ENCODE data around the gene SORCS3.

Gene SORCS3

GRCh38 chr10:105071980-105072379 lies 430.9 kb downstream of the SORCS3 start:
- no peaks in the 10 kb centered on the region for H3K27me3 ChIP-seq (ENCODE audit: low read depth, low read length)
- H3K9me3 ChIP-seq (ENCODE audit: control insufficient read depth in 1 of 2, low read length in 2 of 2), result no peaks in the 10 kb centered on the region
- no peaks in the 10 kb centered on the region for H3K36me3 ChIP-seq (ENCODE audit: control insufficient read depth in 1 of 2, insufficient read depth in 2 of 2, low read length in 2 of 2)
- no peak overlapping the region for H3K27ac ChIP-seq (ENCODE audit: low read length)
- no peak overlapping the region for H3K4me3 ChIP-seq (ENCODE audit: low read depth in 1 of 2, low read length in 2 of 2)
- H3K4me1 ChIP-seq (ENCODE audit: control insufficient read depth in 1 of 2, insufficient read depth in 2 of 2, low read length in 2 of 2), result no peaks in the 10 kb centered on the region

DNA sequence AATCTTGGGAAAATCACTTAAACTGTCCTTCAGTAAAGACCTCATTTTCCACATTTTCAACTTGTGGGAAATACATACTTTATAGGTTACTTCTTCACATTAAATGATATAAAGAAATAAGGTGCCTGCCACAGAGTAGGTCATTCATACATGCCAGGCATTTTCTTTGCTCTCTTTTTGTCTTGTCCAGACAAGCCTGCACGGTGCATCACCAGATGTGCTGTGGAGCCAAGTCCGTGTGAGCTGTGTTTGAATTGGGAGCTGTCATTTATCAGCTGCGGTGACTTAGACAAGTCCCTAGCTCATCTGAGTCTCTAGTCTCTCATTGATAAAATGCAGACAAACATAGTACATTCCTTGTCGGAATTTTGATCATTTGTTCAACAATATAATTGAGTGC lies 432.9 kb downstream of the SORCS3 start:
- Histone ChIP-seq H3K27ac (ENCODE audit: low read length) (no peak overlapping the region), H3K4me1 (ENCODE audit: control insufficient read depth in 1 of 2, insufficient read depth in 2 of 2, low read length in 2 of 2) (no peaks in the 10 kb centered on the region), H3K9me3 (ENCODE audit: control insufficient read depth in 1 of 2, low read length in 2 of 2) (no peaks in the 10 kb centered on the region), H3K36me3 (ENCODE audit: control insufficient read depth in 1 of 2, insufficient read depth in 2 of 2, low read length in 2 of 2) (no peaks in the 10 kb centered on the region), H3K27me3 (ENCODE audit: low read depth, low read length) (no peaks in the 10 kb centered on the region), H3K4me3 (ENCODE audit: low read depth in 1 of 2, low read length in 2 of 2) (no peak overlapping the region)

DNA sequence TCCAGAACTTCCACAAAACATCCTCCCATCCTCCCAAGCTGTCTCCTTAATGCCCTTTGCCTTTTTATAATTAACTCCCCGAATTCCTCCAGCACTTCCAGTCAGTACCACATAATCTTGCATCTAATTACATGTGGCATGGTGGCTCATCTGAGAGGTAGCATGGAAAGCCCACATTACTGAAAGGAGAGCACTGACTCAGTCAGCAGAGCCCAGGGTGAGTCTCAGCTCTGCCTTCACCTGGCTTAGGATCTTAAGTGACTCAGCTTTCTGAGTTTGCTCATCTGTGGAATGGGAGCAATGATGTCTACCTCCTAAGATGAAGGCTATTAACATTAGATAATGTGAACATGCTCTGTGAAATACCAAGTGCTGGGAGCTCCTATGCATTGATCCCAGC lies 433.9 kb downstream of the SORCS3 start:
- H3K27me3 ChIP-seq (ENCODE audit: low read depth, low read length), result no peaks in the 10 kb centered on the region
- H3K27ac ChIP-seq (ENCODE audit: low read length), result no peak overlapping the region
- no peaks in the 10 kb centered on the region for H3K9me3 ChIP-seq (ENCODE audit: control insufficient read depth in 1 of 2, low read length in 2 of 2)
- H3K4me1 ChIP-seq (ENCODE audit: control insufficient read depth in 1 of 2, insufficient read depth in 2 of 2, low read length in 2 of 2), result no peaks in the 10 kb centered on the region
- no peak overlapping the region for H3K4me3 ChIP-seq (ENCODE audit: low read depth in 1 of 2, low read length in 2 of 2)
- H3K36me3 ChIP-seq (ENCODE audit: control insufficient read depth in 1 of 2, insufficient read depth in 2 of 2, low read length in 2 of 2), result no peaks in the 10 kb centered on the region

- no peaks in the 10 kb centered on the region for H3K36me3 ChIP-seq (ENCODE audit: control insufficient read depth in 1 of 2, insufficient read depth in 2 of 2, low read length in 2 of 2)
- no peak overlapping the region for H3K4me3 ChIP-seq (ENCODE audit: low read depth in 1 of 2, low read length in 2 of 2)
- H3K4me1 ChIP-seq (ENCODE audit: control insufficient read depth in 1 of 2, insufficient read depth in 2 of 2, low read length in 2 of 2), result no peaks in the 10 kb centered on the region
- H3K27me3 ChIP-seq (ENCODE audit: low read depth, low read length), result no peaks in the 10 kb centered on the region
- no peak overlapping the region for H3K27ac ChIP-seq (ENCODE audit: low read length)
- no peaks in the 10 kb centered on the region for H3K9me3 ChIP-seq (ENCODE audit: control insufficient read depth in 1 of 2, low read length in 2 of 2)
These were observed 444.9 kb downstream of the SORCS3 start for GRCh38 chr10:105085980-105086379.

GRCh38 chr10:105094048-105094447 lies 453.0 kb downstream of the SORCS3 start:
- Histone ChIP-seq H3K4me1 (ENCODE audit: control insufficient read depth in 1 of 2, insufficient read depth in 2 of 2, low read length in 2 of 2) (no peaks in the 10 kb centered on the region), H3K27ac (ENCODE audit: low read length) (no peak overlapping the region), H3K36me3 (ENCODE audit: control insufficient read depth in 1 of 2, insufficient read depth in 2 of 2, low read length in 2 of 2) (no peaks in the 10 kb centered on the region), H3K27me3 (ENCODE audit: low read depth, low read length) (no peaks in the 10 kb centered on the region), H3K4me3 (ENCODE audit: low read depth in 1 of 2, low read length in 2 of 2) (no peak overlapping the region), H3K9me3 (ENCODE audit: control insufficient read depth in 1 of 2, low read length in 2 of 2) (no peaks in the 10 kb centered on the region)

DNA sequence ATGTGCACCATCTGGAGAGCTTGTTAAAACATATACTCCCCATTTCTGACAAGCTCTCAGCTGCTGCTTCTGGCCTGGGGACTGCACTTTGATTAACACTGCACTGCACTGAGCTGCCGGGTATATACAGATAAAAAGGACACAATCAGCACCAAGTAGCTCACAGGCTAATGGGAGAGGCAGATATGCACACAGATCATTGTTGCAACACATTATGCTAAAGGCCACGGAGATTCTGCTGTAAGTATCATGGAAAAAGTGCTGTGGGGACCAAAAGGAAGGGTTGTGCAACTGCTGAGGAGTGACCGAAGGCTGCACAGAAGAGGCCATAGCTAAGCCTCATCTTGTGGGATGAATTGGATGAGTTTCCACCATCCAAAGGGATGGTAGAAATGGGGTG lies 455.2 kb downstream of the SORCS3 start:
- H3K4me3 ChIP-seq (ENCODE audit: low read depth in 1 of 2, low read length in 2 of 2), result no peak overlapping the region
- no peaks in the 10 kb centered on the region for H3K4me1 ChIP-seq (ENCODE audit: control insufficient read depth in 1 of 2, insufficient read depth in 2 of 2, low read length in 2 of 2)
- no peaks in the 10 kb centered on the region for H3K36me3 ChIP-seq (ENCODE audit: control insufficient read depth in 1 of 2, insufficient read depth in 2 of 2, low read length in 2 of 2)
- H3K9me3 ChIP-seq (ENCODE audit: control insufficient read depth in 1 of 2, low read length in 2 of 2), result no peaks in the 10 kb centered on the region
- no peak overlapping the region for H3K27ac ChIP-seq (ENCODE audit: low read length)
- no peaks in the 10 kb centered on the region for H3K27me3 ChIP-seq (ENCODE audit: low read depth, low read length)

DNA sequence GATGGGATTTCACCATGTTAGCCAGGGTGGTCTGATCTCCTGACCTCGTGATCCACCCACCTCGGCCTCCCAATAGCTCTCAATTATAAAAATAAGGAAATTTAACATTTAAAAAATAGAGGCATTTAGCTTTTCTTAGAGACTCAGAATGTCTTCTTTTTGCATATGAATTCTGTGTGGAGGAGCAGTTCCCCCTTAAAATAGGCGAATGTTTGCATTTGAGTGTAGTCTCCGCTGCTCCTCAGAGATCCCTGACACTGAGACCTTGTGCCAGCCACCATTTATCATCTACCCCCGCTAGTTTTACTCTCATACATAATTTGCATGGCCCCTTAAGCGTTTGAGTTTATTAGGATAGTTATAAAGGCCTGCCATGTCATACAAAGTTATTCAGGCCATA lies 461.9 kb downstream of the SORCS3 start:
- Histone ChIP-seq H3K4me1 (ENCODE audit: control insufficient read depth in 1 of 2, insufficient read depth in 2 of 2, low read length in 2 of 2) (no peaks in the 10 kb centered on the region), H3K9me3 (ENCODE audit: control insufficient read depth in 1 of 2, low read length in 2 of 2) (no peaks in the 10 kb centered on the region), H3K36me3 (ENCODE audit: control insufficient read depth in 1 of 2, insufficient read depth in 2 of 2, low read length in 2 of 2) (no peaks in the 10 kb centered on the region), H3K27me3 (ENCODE audit: low read depth, low read length) (no peaks in the 10 kb centered on the region), H3K4me3 (ENCODE audit: low read depth in 1 of 2, low read length in 2 of 2) (no peak overlapping the region), H3K27ac (ENCODE audit: low read length) (no peak overlapping the region)

- no peaks in the 10 kb centered on the region for H3K9me3 ChIP-seq (ENCODE audit: control insufficient read depth in 1 of 2, low read length in 2 of 2)
- no peaks in the 10 kb centered on the region for H3K36me3 ChIP-seq (ENCODE audit: control insufficient read depth in 1 of 2, insufficient read depth in 2 of 2, low read length in 2 of 2)
- no peaks in the 10 kb centered on the region for H3K27me3 ChIP-seq (ENCODE audit: low read depth, low read length)
- H3K4me3 ChIP-seq (ENCODE audit: low read depth in 1 of 2, low read length in 2 of 2), result no peak overlapping the region
- H3K27ac ChIP-seq (ENCODE audit: low read length), result no peak overlapping the region
- H3K4me1 ChIP-seq (ENCODE audit: control insufficient read depth in 1 of 2, insufficient read depth in 2 of 2, low read length in 2 of 2), result no peaks in the 10 kb centered on the region
These were observed 463.2 kb downstream of the SORCS3 start for GRCh38 chr10:105104297-105104696.

DNA sequence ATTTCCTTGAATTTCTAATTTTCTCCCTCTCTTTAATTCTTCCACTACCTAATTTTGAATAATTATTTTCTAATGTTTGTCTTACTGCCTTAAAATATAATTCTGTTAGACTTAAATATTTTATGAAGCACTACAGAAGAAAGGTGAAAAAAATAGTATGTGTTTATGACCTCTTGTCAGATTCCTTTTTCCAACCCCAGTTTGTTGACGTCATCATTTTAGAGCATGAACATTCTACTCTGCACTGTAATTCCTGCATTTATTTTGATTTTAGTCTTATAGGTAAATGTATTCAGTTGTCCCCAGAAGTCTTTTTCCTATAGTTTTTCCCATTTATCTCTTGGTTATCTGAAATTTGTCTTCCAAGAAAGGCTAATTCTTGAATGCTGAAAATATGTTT lies 468.1 kb downstream of the SORCS3 start:
- no peak overlapping the region for H3K27ac ChIP-seq (ENCODE audit: low read length)
- no peaks in the 10 kb centered on the region for H3K36me3 ChIP-seq (ENCODE audit: control insufficient read depth in 1 of 2, insufficient read depth in 2 of 2, low read length in 2 of 2)
- H3K9me3 ChIP-seq (ENCODE audit: control insufficient read depth in 1 of 2, low read length in 2 of 2), result no peaks in the 10 kb centered on the region
- no peak overlapping the region for H3K4me3 ChIP-seq (ENCODE audit: low read depth in 1 of 2, low read length in 2 of 2)
- no peaks in the 10 kb centered on the region for H3K4me1 ChIP-seq (ENCODE audit: control insufficient read depth in 1 of 2, insufficient read depth in 2 of 2, low read length in 2 of 2)
- H3K27me3 ChIP-seq (ENCODE audit: low read depth, low read length), result no peaks in the 10 kb centered on the region

DNA sequence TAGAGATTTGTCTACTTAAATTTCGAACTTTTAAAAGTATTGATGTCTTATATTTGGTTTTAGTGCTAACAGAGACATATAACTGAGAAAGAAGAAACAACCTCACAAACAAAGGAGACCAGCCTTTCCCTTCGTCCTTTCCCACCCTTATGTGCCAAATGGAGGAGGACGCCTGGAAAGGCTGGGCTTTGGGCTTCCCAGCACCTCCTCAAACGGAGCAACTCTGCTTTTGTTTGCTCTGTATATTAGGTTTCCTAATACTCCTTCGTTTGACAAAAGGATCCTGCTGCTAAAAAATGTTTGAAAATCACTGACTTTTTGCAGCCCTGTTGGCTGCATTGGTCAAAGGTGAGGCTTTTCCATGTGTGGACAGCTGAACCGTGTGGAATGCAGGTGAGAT lies 471.8 kb downstream of the SORCS3 start:
- Histone ChIP-seq H3K4me3 (ENCODE audit: low read depth in 1 of 2, low read length in 2 of 2) (no peak overlapping the region), H3K36me3 (ENCODE audit: control insufficient read depth in 1 of 2, insufficient read depth in 2 of 2, low read length in 2 of 2) (no peaks in the 10 kb centered on the region), H3K9me3 (ENCODE audit: control insufficient read depth in 1 of 2, low read length in 2 of 2) (no peaks in the 10 kb centered on the region), H3K27ac (ENCODE audit: low read length) (no peak overlapping the region), H3K4me1 (ENCODE audit: control insufficient read depth in 1 of 2, insufficient read depth in 2 of 2, low read length in 2 of 2) (no peaks in the 10 kb centered on the region), H3K27me3 (ENCODE audit: low read depth, low read length) (no peaks in the 10 kb centered on the region)

- Histone ChIP-seq H3K36me3 (ENCODE audit: control insufficient read depth in 1 of 2, insufficient read depth in 2 of 2, low read length in 2 of 2) (no peaks in the 10 kb centered on the region), H3K4me1 (ENCODE audit: control insufficient read depth in 1 of 2, insufficient read depth in 2 of 2, low read length in 2 of 2) (no peaks in the 10 kb centered on the region), H3K4me3 (ENCODE audit: low read depth in 1 of 2, low read length in 2 of 2) (no peak overlapping the region), H3K27ac (ENCODE audit: low read length) (no peak overlapping the region), H3K9me3 (ENCODE audit: control insufficient read depth in 1 of 2, low read length in 2 of 2) (no peaks in the 10 kb centered on the region), H3K27me3 (ENCODE audit: low read depth, low read length) (no peaks in the 10 kb centered on the region)
These were observed 472.6 kb downstream of the SORCS3 start for GRCh38 chr10:105113666-105114065.

- no peaks in the 10 kb centered on the region for H3K27me3 ChIP-seq (ENCODE audit: low read depth, low read length)
- H3K27ac ChIP-seq (ENCODE audit: low read length), result no peak overlapping the region
- no peak overlapping the region for H3K4me3 ChIP-seq (ENCODE audit: low read depth in 1 of 2, low read length in 2 of 2)
- H3K36me3 ChIP-seq (ENCODE audit: control insufficient read depth in 1 of 2, insufficient read depth in 2 of 2, low read length in 2 of 2), result no peaks in the 10 kb centered on the region
- no peaks in the 10 kb centered on the region for H3K4me1 ChIP-seq (ENCODE audit: control insufficient read depth in 1 of 2, insufficient read depth in 2 of 2, low read length in 2 of 2)
- no peaks in the 10 kb centered on the region for H3K9me3 ChIP-seq (ENCODE audit: control insufficient read depth in 1 of 2, low read length in 2 of 2)
These were observed 480.7 kb downstream of the SORCS3 start for GRCh38 chr10:105121743-105122142.

Data from muscle layer of duodenum (tissue), 2 donors.